Vagina (tissue), 2 donors: ENCODE data around the gene DUSP2.

Source experiments
- POLR2AphosphoS5 ChIP-seq, 2 donors: sonication (generic); formaldehyde crosslinking; IDR thresholded peaks; one replicate each; pipeline ENCODE4 v1.9.0; 2017; ENCODE audit warnings: antibody characterized with exemption in 2 of 2, mild to moderate bottlenecking in 2 of 2, low read depth in 1 of 2; ENCODE audit not compliant: insufficient read depth in 1 of 2
- TF ChIP-seq, protein P1 (sequence below), 3 experiments: fragments of 450-650 bp in 2 of 3; fragments of 200-600 bp in 1 of 3; sonication (generic) in 1 of 3; IDR thresholded peaks; one replicate each; pipeline ENCODE4 v1.5.1; 2017 to 2019; ENCODE audit warnings: antibody characterized with exemption in 3 of 3, mild to moderate bottlenecking in 2 of 3, moderate library complexity in 2 of 3

DNA sequence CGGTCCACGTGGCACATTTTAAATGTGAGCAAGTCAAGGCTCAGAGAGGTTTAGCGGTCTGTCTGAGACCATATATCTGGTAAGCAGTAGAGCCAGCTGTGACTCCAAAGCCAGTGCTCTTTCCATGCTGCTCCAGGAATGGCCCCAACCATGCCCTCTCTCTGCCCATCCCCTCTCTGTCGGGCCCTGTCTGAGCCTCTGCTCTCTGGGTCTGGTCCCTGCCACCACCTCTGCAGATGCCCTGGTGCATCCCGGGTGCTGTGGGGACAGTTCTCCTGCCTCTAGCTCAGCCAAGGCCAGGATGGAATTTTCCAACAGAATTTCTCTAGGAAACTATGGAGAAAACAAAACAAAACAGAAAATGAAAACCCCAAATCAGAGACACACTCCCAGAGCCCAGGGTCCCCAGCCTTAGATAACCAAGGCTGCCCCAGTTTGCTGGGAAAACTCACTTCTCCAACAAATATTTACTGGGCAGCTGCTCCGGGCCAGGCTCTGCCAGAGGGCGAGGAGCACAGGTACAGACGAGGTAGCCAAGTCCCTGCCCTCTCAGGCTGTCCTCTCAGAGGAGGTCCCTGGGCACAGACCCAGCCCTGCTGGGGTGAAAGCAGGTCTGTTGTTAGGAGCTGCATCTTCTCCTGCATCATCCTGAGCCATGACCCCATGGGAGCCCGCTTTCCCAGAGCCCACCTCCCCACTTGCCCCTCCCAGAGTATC lies 38.1 kb downstream of the DUSP2 start:
- TF ChIP-seq, protein P1, sequence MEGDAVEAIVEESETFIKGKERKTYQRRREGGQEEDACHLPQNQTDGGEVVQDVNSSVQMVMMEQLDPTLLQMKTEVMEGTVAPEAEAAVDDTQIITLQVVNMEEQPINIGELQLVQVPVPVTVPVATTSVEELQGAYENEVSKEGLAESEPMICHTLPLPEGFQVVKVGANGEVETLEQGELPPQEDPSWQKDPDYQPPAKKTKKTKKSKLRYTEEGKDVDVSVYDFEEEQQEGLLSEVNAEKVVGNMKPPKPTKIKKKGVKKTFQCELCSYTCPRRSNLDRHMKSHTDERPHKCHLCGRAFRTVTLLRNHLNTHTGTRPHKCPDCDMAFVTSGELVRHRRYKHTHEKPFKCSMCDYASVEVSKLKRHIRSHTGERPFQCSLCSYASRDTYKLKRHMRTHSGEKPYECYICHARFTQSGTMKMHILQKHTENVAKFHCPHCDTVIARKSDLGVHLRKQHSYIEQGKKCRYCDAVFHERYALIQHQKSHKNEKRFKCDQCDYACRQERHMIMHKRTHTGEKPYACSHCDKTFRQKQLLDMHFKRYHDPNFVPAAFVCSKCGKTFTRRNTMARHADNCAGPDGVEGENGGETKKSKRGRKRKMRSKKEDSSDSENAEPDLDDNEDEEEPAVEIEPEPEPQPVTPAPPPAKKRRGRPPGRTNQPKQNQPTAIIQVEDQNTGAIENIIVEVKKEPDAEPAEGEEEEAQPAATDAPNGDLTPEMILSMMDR (IDR thresholded peaks at IDR 0.05), result no peak
- no peak for TF ChIP-seq POLR2AphosphoS5 (IDR thresholded peaks at IDR 0.05; ENCODE audit: insufficient read depth in 1 of 2, low read depth in 1 of 2)
